AG04449 (cell line): ENCODE results near the gene SOX13.

Source experiments
- CTCF ChIA-PET: fragments of 350-600 bp; formaldehyde crosslinking; extraction: SDS; loops from one replicate; lab custom pipeline; 2021; ENCODE audit warnings: antibody characterized with exemption; lab: Yijun Ruan, JAX
- POLR2A ChIA-PET: fragments of 400-600, 350-600 bp; formaldehyde crosslinking; extraction: SDS; loops from one replicate; lab custom pipeline; 2020; ENCODE audit warnings: antibody characterized with exemption, inconsistent platforms; lab: Yijun Ruan, JAX
- DNase-seq: peaks from one replicate; pipeline ENCODE4 v3.0.0-alpha.2; 2010; ENCODE audit warnings: low read depth, low spot score
- H3K4me3 ChIP-seq: 2 replicates; pipeline ENCODE4 v1.5.1; 2011; ENCODE audit warnings: low read depth, mild to moderate bottlenecking, control low read depth, low read length
- CTCF ChIP-seq: IDR thresholded peaks from one replicate; pipeline ENCODE4 v1.5.1; 2011; ENCODE audit warnings: mild to moderate bottlenecking, moderate library complexity, low read length, control low read depth, inconsistent platforms; ENCODE audit not compliant: insufficient read depth; ENCODE audit errors: missing control alignments

Gene SOX13

GRCh38 chr1:204081164-204081790 is 8.4 kb downstream of the SOX13 start:
- CTCF ChIA-PET: interaction anchor here (0.6 kb wide), 1 partner anchor 214 kb away, joined by 3 read pairs; no protein-coding TSS in a partner anchor
- POLR2A ChIA-PET: interaction anchor here (0.8 kb wide), 1 partner anchor 10 kb away, joined by 3 read pairs; no protein-coding TSS in a partner anchor
- H3K4me3 ChIP-seq: no peak overlapping the region
- no peak for DNase-seq
- no peak for TF ChIP-seq CTCF

- TF ChIP-seq CTCF: no peak
- ChIA-PET POLR2A (no interaction called here), CTCF (no interaction called here)
- no peak overlapping the region for H3K4me3 ChIP-seq
- no peak for DNase-seq
Measured at GRCh38 chr1:204081791-204082513, 9.0 kb downstream of the SOX13 start.

- TF ChIP-seq CTCF: no peak
- POLR2A ChIA-PET: no interaction called here
- H3K4me3 ChIP-seq: no peak overlapping the region
- DNase-seq: no peak
- CTCF ChIA-PET: interaction anchor here (0.6 kb wide), 1 partner anchor 8 kb away, joined by 3 read pairs; no protein-coding TSS in a partner anchor
Measured at GRCh38 chr1:204083491-204083890, 10.6 kb downstream of the SOX13 start.

- POLR2A ChIA-PET: no interaction called here
- H3K4me3 ChIP-seq: no peak overlapping the region
- TF ChIP-seq CTCF: no peak
- CTCF ChIA-PET: no interaction called here
- DNase-seq: no peak
Measured at GRCh38 chr1:204084247-204084772, 11.4 kb downstream of the SOX13 start.

- ChIA-PET CTCF (interaction anchor here (1.1 to 1.4 kb wide), 2 partner anchors 45 to 215 kb away, joined by 3 to 7 read pairs; no protein-coding TSS in a partner anchor), POLR2A (no interaction called here)
- no peak for TF ChIP-seq CTCF
- no peak for DNase-seq
- no peak overlapping the region for H3K4me3 ChIP-seq
Measured at GRCh38 chr1:204085876-204086275, 13.0 kb downstream of the SOX13 start.
